Stomach (tissue), 19 donors: ENCODE data around the gene SORCS2. TPM values are rescaled to one million over a fixed set of nuclear protein-coding genes. Genes with fewer than 3 reads are reported as not detected.
A peak's percentile ranks its signal among the peaks of the same experiment; 100 is the strongest.

Source experiments
- DNase-seq, 2 donors: peaks; one replicate each; pipeline versions ENCODE4 v3.0.0 to v3.0.0-alpha.2; 2013 to 2019
- H3K27ac ChIP-seq, 5 donors: fragments of 200-600 bp in 4 of 5; sonication (generic) in 4 of 5; one replicate each; pipeline ENCODE4 v1.5.1; 2013 to 2019; ENCODE audit warnings: mild to moderate bottlenecking in 1 of 5, moderate library complexity in 1 of 5
- H3K27me3 ChIP-seq, 3 donors: fragments of 200-600 bp; sonication (generic); one replicate each; pipeline ENCODE4 v1.5.1; 2017 to 2019; ENCODE audit warnings: mixed run types in 1 of 3
- H3K36me3 ChIP-seq, 4 donors: fragments of 200-600 bp; sonication (generic); 1 replicate in 3 of 4; 2 replicates in 1 of 4; pipeline ENCODE4 v1.5.1; 2016 to 2019
- H3K4me1 ChIP-seq, 4 donors: fragments of 200-600 bp; sonication (generic); one replicate each; pipeline ENCODE4 v1.5.1; 2016 to 2019
- H3K4me3 ChIP-seq, 4 donors: fragments of 200-600 bp; sonication (generic) in 3 of 4; one replicate each; pipeline ENCODE4 v1.5.1; 2016 to 2019; ENCODE audit warnings: mild to moderate bottlenecking in 1 of 4
- H3K9me3 ChIP-seq, 4 donors: fragments of 200-600 bp; sonication (generic); one replicate each; pipeline ENCODE4 v1.5.1; 2016 to 2019
- CTCF ChIP-seq, 7 experiments: fragments of 450-650 bp in 4 of 7; fragments of 200-600 bp in 3 of 7; sonication (generic) in 3 of 7; IDR thresholded peaks; one replicate each; pipeline ENCODE4 v1.5.1; 2016 to 2019; ENCODE audit warnings: antibody characterized with exemption in 7 of 7, control low read depth in 2 of 7, mild to moderate bottlenecking in 1 of 7
- EP300 ChIP-seq: sonication (generic); formaldehyde crosslinking; IDR thresholded peaks from one replicate; pipeline ENCODE4 v1.6.1; 2017; ENCODE audit warnings: antibody characterized with exemption
- POLR2A ChIP-seq, 4 donors: fragments of 450-650 bp; IDR thresholded peaks; one replicate each; pipeline ENCODE4 v1.6.1; 2016; ENCODE audit warnings: antibody characterized with exemption in 4 of 4, control low read depth in 2 of 4, mild to moderate bottlenecking in 1 of 4, moderate library complexity in 1 of 4
- POLR2AphosphoS5 ChIP-seq, 3 donors: sonication (generic); formaldehyde crosslinking; IDR thresholded peaks; one replicate each; pipeline ENCODE4 v1.6.1; 2016; ENCODE audit warnings: antibody characterized with exemption in 3 of 3
- WGBS, 5 donors: extraction: QIAGEN DNeasy Blood & Tissue Kit in 3 of 5; methylation state at CpG; one replicate each; pipeline versions ENCODE4 v1.1.5 to v1.1.7; 2013 to 2018; 5-methylcytosine and 5-hydroxymethylcytosine counted together
- intact Hi-C: fragments of 100-400 bp; cut with DNase I; formaldehyde crosslinking; loops from one replicate; pipeline ENCODE4 v1.15.1; 2023; ENCODE audit warnings: low total_unique reads
- long read RNA-seq, 10 donors: transcript quantifications; one replicate each; lab custom pipeline, GENCODE V29; 2026
- polyA plus RNA-seq, 3 donors: library from polyadenylated mRNA; stranded (reverse); fragments of 200-250 nt; gene quantifications; one replicate each; pipeline ENCODE4 v1.2.3, GENCODE V29; 2013
- total RNA-seq, 5 donors: library from RNA; depleted of rRNA; stranded (reverse); fragments of >200 nt; gene quantifications; one replicate each; pipeline versions ENCODE4 v1.1.0 to v1.2.3, GENCODE V29; 2014 to 2016
- donor health status: healthy with polysubstance abuse.
- donor health status: Bipolar disorder and iron deficiency.
- donor health status: healthy.

Gene SORCS2
- total RNA-seq: 10 to 100 TPM in 1 of 5 donors, 1 to 10 TPM in 2, under 1 TPM in 1, not detected in 1; under 0.01 to 13.0 (median 4.2) TPM
- under 1 TPM; 0.15 to 0.50 (median 0.20) TPM for polyA plus RNA-seq
- long read RNA-seq, donor 1: 0 reads
- long read RNA-seq, donor 2: 0 reads
- long read RNA-seq, donor 3: 0 reads
- long read RNA-seq, donor 4: 0 reads
- long read RNA-seq, donor 5, partial matches to known transcripts: 0 of 1 reads
- long read RNA-seq, donor 5, other reads (novel, unspliced or antisense): 0 of 1 reads
- long read RNA-seq, donor 6: 0 reads
- long read RNA-seq, donor 7: 0 reads
- long read RNA-seq, donor 8: 0 reads
- long read RNA-seq, donor 9: 0 reads
- long read RNA-seq, donor 10: 0 reads

- Histone ChIP-seq H3K4me3 (peak within 1 kb of the TSS; percentile 39 to 44 (median 41)), H3K27ac (no peak within 1 kb of the TSS), H3K27me3 (peaks cover 0 to 97% (median 50%) of the 10 kb centered on the region in 3 donors), H3K36me3 (no peaks in the 10 kb centered on the region), H3K9me3 (no peaks in the 10 kb centered on the region), H3K4me1 (peaks cover 12 to 33% (median 19%) of the 10 kb centered on the region in 4 donors)
- WGBS, 5 donors: 0 to 4% (median 1%) methylated on average over 5 to 113 of the region's 116 CpGs
- intact Hi-C loops: loop anchor here (10.0 kb wide), 1 partner anchor 102 kb away; no protein-coding TSS in a partner anchor
- DNase-seq: peak; percentile 67 to 90
- TF ChIP-seq CTCF (IDR thresholded peaks at IDR 0.05): peak in 5 of 7 experiments; percentile 0 to 75 (median 41)
- TF ChIP-seq POLR2AphosphoS5 (IDR thresholded peaks at IDR 0.05): no peak
- no peak for TF ChIP-seq POLR2A (IDR thresholded peaks at IDR 0.05)
- TF ChIP-seq EP300: no peak
These were observed at the start of gene SORCS2 for GRCh38 chr4:7192252-7193029. TSS of gene SORCS2 (plus strand) at chr4:7192538.

- intact Hi-C loops: no loop called here
- Histone ChIP-seq H3K4me3 (no peak overlapping the region), H3K4me1 (no peaks in the 10 kb centered on the region), H3K27ac (no peak overlapping the region), H3K9me3 (no peaks in the 10 kb centered on the region), H3K36me3 (no peaks in the 10 kb centered on the region), H3K27me3 (no peaks in the 10 kb centered on the region)
- TF ChIP-seq EP300 (no peak), CTCF (IDR thresholded peaks at IDR 0.05) (no peak), POLR2A (IDR thresholded peaks at IDR 0.05) (no peak), POLR2AphosphoS5 (IDR thresholded peaks at IDR 0.05) (no peak)
- no peak for DNase-seq
- WGBS, 5 donors: 83 to 89% (median 88%) methylated on average over 15 to 17 of the region's 17 CpGs
These were observed 47.7 kb upstream of the SORCS2 start for GRCh38 chr4:7144374-7145290.

GRCh38 chr4:7145291-7145934 lies 46.9 kb upstream of the SORCS2 start:
- WGBS, 5 donors: 74 to 84% (median 78%) methylated on average over 12 to 14 of the region's 14 CpGs
- no peaks in the 10 kb centered on the region for H3K9me3 ChIP-seq
- H3K27ac ChIP-seq: no peak overlapping the region
- no peaks in the 10 kb centered on the region for H3K27me3 ChIP-seq
- no peaks in the 10 kb centered on the region for H3K36me3 ChIP-seq
- no peak overlapping the region for H3K4me3 ChIP-seq
- no peak for TF ChIP-seq POLR2A (IDR thresholded peaks at IDR 0.05)
- TF ChIP-seq EP300: no peak
- TF ChIP-seq POLR2AphosphoS5 (IDR thresholded peaks at IDR 0.05): no peak
- H3K4me1 ChIP-seq: no peaks in the 10 kb centered on the region
- no peak for DNase-seq
- intact Hi-C loops: no loop called here

- no peaks in the 10 kb centered on the region for H3K4me1 ChIP-seq
- intact Hi-C loops: no loop called here
- DNase-seq: no peak
- no peaks in the 10 kb centered on the region for H3K9me3 ChIP-seq
- WGBS, 5 donors: 64 to 79% (median 71%) methylated on average over 15 of the region's 15 CpGs
- H3K4me3 ChIP-seq: no peak overlapping the region
- H3K36me3 ChIP-seq: no peaks in the 10 kb centered on the region
- no peaks in the 10 kb centered on the region for H3K27me3 ChIP-seq
- TF ChIP-seq CTCF (IDR thresholded peaks at IDR 0.05): no peak
- TF ChIP-seq POLR2A (IDR thresholded peaks at IDR 0.05): no peak
- TF ChIP-seq EP300: no peak
- no peak for TF ChIP-seq POLR2AphosphoS5 (IDR thresholded peaks at IDR 0.05)
- no peak overlapping the region for H3K27ac ChIP-seq
These were observed 46.1 kb upstream of the SORCS2 start for GRCh38 chr4:7146059-7146785.
